Measurements from ENCODE around the gene CNTNAP1. TPM values are rescaled to one million over a fixed set of nuclear protein-coding genes. Genes with fewer than 3 reads are reported as not detected.

The CNTNAP1 gene
- total RNA-seq, 1 experiment from 2014 or later: 7.7 TPM

- H3T11ph ChIP-seq (ENCODE audit: low read length): no peak overlapping the region
- no peak overlapping the region for H3K18ac ChIP-seq (ENCODE audit: insufficient read length, low read depth, low read length)
- no peak overlapping the region for H4K5ac ChIP-seq (ENCODE audit: insufficient read length, low read depth, low read length)
- no peaks in the 10 kb centered on the region for H3K9me3 ChIP-seq (ENCODE audit: control insufficient read depth, low read depth, low read length)
- no peak overlapping the region for H4K91ac ChIP-seq (ENCODE audit: insufficient read length, low read depth, low read length)
- H3K4me1 ChIP-seq (ENCODE audit: insufficient read depth, low read length): no peaks in the 10 kb centered on the region
- DNase-seq: peak; percentile 37
- no peak overlapping the region for H2AK5ac ChIP-seq (ENCODE audit: insufficient read length, low read length)
- H2BK15ac ChIP-seq (ENCODE audit: low read depth, low read length): no peak overlapping the region
- no peak overlapping the region for H3K4ac ChIP-seq (ENCODE audit: low read depth, low read length)
- H2BK12ac ChIP-seq (ENCODE audit: insufficient read length, low read depth, low read length): no peak overlapping the region
- no peak for TF ChIP-seq CTCF (conservative IDR thresholded peaks at IDR 0.05)
- H3K4me1 Mint-ChIP-seq: peaks cover 0 to 14% of the 10 kb centered on the region in 2 experiments; a peak in 2 of 4 replicates
- H3K27me3 ChIP-seq (ENCODE audit: insufficient read depth, low read length): no peaks in the 10 kb centered on the region
- H4K8ac ChIP-seq (replicated peaks; ENCODE audit: insufficient read length, low read depth, low read length): no peak overlapping the region
- no peak overlapping the region for H3K14ac ChIP-seq (ENCODE audit: insufficient read depth, low read length)
- no peak overlapping the region for H2BK120ac ChIP-seq (ENCODE audit: low read depth, low read length, poor library complexity, severe bottlenecking)
- no peaks in the 10 kb centered on the region for H3K79me2 ChIP-seq (ENCODE audit: insufficient read depth, low read length)
- H3K27ac Mint-ChIP-seq: peak overlapping the region in 2 of 3 experiments; percentile 48 to 61; a peak in 2 of 7 replicates
- no peaks in the 10 kb centered on the region for H4K20me1 ChIP-seq (ENCODE audit: control insufficient read depth, insufficient read depth, insufficient read length)
- H3K9ac ChIP-seq (ENCODE audit: extremely low read depth, insufficient read length, low read length): no peak overlapping the region
- H3K9me3 Mint-ChIP-seq: no peaks in the 10 kb centered on the region; a peak in 2 of 5 replicates
- no CpG with 5 or more reads among the region's 12 CpGs for WGBS (ENCODE audit: extremely low coverage, insufficient read length, low lambda C conversion rate)
- no peak overlapping the region for H2BK20ac ChIP-seq (ENCODE audit: low read depth, low read length, poor library complexity, severe bottlenecking)
- peaks cover 18 to 24% (median 20%) of the 10 kb centered on the region in 3 experiments for H3K36me3 Mint-ChIP-seq (ENCODE audit: insufficient read depth in 1 of 3, low read depth in 3 of 3)
- no peak overlapping the region for H3K4me2 ChIP-seq (ENCODE audit: insufficient read depth, insufficient read length, low read length)
- H3K23me2 ChIP-seq (ENCODE audit: insufficient read length, low read depth, low read length, poor library complexity, severe bottlenecking): no peaks in the 10 kb centered on the region
- H3K4me3 Mint-ChIP-seq: no peak overlapping the region
- no peak overlapping the region for H2AFZ ChIP-seq (ENCODE audit: low read length)
- no peak overlapping the region for H3K23ac ChIP-seq (ENCODE audit: insufficient read length, low read depth, low read length)
- H3K79me1 ChIP-seq (ENCODE audit: insufficient read depth, low read depth, low read length, poor library complexity, severe bottlenecking): no peaks in the 10 kb centered on the region
- no peak overlapping the region for H3K27ac ChIP-seq (ENCODE audit: insufficient read length, low read depth, low read length)
- peaks cover under 1% of the 10 kb centered on the region; the same call in 1 of the 2 replicates for H3K27me3 Mint-ChIP-seq (ENCODE audit: low read depth)
- no peak overlapping the region for H2BK5ac ChIP-seq (ENCODE audit: insufficient read length, low read length)
- no peak overlapping the region for H3K56ac ChIP-seq (ENCODE audit: insufficient read length, low read depth, low read length)
Measured at GRCh38 chr17:42691021-42691545, 8.8 kb downstream of the CNTNAP1 start.

Data from H9 (cell line).